CD4-positive, alpha-beta T cell treated with Interleukin-10 for 1 hour (primary cell): ENCODE measurements around the gene MED12L.

ENCODE experiments used
- DNase-seq: peaks from one replicate; pipeline ENCODE4 v3.0.0-alpha.2; 2020

The MED12L gene

DNA sequence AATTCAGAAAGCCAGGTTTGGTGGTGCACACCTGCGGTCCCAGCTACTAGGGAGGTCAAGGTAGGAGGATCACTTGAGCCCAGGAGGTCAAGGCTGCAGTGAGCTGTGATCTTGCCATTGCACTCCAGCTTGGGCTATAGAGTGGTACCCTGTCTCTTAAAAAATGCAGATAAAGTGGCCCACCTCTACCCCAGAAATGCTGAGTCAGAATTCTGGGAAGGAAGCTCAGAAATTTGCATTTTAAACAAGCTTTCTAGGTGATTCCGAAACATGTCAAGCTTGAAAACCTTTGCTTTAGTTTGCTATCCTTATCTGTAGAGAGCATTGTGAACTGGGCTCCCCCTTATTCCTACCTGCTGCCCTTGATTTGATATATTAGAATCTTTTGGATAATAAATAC is 7.7 kb downstream of the MED12L start:
- no peak for DNase-seq

DNA sequence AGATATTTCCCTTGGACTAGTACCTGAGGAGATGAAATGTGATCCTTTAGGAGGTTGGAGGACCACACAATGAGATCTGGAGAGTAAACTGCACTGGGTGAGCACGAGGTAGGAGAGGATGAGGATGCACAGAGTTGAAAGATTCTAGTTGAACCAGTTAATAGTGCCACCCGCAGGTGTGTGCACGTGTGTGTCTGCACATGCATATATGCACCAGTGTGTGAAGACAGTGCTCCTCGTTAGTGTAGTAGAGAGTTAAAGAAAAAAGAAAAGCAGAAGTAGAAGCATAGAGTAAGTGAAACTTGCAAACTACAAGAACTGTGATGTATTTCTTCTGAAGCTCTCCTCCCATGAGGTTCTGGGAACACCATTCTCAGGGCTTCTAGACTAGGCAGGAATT is 8.4 kb downstream of the MED12L start:
- no peak for DNase-seq

DNA sequence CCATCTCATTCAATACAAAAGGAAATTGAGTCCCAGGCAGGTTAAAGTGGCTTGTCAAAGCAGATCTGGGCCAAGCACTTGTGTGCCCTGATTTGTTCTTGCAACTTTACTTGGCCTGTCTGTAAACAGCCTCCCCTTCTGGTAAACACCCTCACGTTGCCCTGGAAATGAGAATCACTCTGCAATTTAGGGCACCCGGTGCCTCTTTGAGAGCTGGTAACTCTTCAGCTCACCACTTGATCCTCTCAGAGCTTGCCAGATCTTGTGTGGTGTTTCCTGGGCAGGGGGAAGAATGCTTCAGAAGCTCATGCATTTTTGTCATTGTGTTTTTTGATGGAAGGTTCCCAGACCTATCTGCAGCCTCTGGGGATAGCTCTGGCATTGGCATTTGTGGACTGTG is 11.3 kb downstream of the MED12L start:
- no peak for DNase-seq

DNA sequence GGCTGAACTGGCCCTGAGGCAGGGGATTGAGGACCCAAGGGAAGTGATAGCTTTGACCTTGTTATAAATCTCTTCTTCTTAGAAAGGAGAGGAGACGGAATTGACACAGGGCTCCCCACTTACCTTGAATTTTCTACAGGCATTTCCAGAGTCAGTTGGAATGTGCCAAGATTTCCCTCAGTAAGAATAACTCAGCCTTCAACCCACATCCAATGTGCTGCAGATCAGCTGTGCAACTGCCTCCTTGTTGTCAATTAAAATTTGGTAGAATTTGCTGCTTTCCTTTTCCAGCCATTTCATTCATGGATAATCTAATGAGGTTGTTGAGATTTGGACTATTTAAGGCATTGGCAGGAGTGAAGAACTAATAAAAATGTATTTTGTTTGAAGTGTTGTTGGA is 14.6 kb downstream of the MED12L start:
- DNase-seq: no peak

DNA sequence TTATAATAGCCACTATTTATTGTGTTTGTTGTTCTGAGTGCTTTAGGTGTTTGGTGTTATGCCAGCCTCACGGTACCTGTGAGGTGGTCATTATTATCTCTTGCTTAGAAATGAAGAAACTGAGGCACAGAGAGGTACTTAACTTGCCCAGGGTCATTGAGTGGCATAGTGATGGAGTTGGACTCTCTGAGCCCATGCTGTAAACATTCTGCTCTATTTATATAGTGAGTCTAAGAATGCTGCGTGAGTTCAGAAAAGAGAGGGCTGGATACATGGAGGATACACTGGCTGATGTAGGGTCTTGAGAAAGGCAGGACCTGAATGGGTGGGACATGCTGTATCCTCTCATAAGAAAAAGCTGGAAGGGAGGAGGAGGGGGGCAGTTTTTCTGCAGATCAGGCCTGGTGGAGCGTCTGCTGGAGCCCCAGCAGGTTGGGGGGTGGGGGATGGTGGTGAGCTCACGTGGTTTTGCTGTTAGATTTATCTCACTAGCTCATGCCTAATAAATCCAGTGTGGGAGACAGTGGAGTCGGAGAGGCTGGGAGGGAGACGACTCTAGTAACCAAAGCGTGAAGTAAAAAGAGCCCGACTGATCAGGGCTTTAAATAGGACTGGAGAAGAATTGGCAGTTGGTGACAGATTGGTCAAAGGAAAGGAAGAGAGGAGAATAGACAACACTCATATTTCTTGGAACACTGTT is 16.0 kb downstream of the MED12L start:
- DNase-seq: no peak

DNA sequence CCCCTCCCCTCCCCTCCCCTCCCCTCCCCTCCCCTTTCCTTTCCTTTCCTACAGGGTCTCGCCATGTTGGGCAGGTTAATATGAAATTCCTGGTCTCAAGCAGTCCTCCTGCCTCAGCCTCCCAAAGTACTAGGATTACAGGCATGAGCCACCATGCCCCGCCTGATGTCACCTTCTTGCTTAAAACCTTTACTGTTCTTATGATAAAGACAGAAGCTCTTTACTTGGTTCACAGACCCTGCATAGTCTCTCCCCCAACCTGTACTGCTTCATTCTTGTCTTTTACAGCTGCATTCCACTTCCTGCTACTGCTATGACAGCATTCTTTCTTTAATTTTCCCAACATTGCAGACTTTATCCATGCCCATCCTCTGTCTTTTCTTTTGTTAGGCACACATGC is 20.8 kb downstream of the MED12L start:
- no peak for DNase-seq

DNA sequence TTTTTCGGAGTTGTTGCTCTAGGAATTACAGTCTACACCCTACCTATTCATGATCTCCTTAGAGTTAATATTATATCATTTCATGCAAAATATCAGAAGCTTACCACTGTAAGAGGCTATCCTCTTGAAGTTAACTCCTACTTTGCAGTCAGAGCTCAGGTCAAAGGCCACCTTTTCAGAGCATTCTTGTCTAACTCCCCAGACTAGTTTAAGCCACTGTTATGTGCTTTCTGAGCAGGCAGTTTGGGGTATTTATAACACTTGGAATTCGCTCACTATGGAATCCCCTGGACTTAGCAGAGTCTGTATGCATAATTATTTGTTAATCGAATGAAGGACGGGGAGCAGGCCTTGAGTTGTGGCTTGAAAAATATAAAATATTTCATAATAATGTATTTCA is 21.7 kb downstream of the MED12L start:
- no peak for DNase-seq

DNA sequence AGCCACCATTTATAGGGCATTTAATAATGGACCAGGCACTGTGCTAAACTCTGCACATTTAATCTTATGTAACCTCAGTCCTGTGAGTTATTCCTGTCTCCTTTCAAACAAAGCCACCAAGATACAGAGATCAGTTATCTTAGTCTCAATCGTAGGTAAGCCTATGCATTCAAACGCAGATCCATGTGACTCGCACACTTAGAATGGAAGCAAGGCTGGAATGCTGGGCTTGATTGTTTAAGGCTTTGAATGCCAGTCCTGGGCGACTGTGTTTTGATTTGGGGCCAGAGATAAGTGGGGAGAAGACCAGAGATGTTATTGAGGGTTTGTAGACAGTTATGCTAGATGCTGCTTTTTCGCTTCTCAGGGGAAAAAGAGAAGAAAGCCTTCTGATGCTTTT is 22.2 kb downstream of the MED12L start:
- DNase-seq: no peak

DNA sequence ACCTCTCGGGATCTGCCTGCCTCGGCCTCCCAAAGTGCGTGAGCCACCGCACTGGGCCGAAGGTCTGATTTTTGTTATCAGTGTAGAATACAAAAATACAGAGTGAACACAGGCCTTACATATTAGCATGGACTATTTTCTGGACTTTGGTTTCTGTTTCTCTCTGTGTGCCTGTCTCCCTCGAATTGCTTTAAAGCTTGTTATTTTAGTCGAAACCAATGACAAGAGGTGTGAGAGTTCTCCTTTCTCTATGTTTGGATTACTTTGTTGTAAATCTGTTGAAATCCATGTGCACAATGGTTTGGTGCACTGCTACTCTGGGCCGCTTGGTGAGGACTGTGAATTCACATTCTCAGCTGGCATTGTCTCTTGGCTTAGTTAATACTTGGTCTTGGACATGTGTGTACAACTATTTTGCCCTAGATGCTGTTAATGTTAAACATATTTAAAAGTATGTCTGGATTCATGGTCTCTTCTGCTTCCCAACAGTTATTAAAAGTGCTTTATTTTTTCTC is 23.9 kb downstream of the MED12L start:
- DNase-seq: no peak

DNA sequence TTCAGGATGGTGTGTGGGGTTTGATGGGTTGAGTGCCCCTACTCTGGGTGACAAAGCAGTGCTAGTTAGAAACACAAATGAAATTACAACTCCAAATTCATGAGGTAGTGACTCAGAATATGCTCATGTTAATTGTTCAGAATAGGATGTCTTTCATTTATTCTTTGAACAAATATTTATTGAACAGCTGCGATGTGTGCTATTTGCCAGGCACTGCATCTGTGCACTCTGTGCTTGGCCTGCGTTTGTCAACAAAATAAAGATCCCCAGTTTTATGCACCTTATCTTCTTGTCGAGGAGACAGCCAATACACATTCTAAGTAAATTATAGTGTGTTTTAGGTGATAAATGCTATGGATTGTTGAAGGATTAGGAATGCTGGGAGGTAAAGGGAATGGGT is 27.3 kb downstream of the MED12L start:
- no peak for DNase-seq

DNA sequence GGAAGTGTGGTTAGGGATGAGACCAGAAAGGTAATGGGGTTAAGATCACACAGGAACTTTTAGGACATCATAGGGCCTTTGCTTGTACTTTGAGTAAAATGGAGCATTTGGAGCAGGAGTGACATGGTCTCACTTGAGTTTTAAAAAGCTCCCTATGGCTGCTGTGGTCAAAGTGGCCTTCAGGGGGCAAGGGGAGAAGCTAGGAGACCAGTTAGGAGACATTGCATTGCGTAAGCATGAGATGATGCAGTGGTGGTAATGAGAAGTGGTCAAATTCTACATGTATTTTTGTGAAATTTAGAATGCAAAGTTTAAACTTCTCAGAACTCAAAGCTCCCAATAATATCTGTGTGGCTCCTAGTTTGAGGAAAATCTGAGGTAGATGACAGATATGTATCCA is 27.9 kb downstream of the MED12L start:
- no peak for DNase-seq

DNA sequence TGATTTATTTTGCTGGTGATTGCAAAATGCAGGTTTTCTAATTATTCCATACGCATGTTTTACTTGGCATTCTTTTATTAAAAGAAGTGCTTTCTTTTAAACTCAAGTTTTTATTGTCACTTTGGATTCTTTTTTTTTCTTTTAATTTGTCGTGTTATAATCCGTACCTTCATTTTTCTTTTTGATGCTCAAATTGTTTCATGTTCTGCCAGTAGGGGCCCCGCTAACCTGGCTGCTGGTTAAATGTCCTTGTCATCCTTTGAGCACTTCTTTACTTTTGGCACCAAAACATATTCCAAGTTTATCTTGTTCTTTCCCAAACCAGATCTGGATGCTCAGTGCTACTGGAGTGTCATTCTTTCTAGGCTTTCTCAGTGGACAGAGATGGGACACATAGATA is 31.6 kb downstream of the MED12L start:
- no peak for DNase-seq

DNA sequence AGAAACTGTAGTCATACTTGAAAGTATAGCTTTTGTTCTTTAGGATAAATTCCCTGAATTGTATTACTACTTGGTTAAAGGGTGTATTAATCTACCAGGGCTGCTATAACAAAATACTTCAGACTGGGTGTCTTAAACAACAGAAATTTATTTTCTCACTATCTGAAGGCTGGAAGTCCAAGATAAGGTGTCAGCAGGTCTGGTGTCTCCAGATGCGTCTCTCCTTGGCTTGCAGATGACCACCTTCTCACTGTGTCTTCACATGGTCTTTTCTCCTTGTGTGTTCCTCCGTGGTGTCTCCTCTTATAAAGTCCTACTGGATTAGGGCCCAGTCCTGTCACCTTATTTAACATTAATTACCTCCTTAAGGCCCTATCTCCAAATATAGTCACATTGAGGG is 33.7 kb downstream of the MED12L start:
- no peak for DNase-seq

DNA sequence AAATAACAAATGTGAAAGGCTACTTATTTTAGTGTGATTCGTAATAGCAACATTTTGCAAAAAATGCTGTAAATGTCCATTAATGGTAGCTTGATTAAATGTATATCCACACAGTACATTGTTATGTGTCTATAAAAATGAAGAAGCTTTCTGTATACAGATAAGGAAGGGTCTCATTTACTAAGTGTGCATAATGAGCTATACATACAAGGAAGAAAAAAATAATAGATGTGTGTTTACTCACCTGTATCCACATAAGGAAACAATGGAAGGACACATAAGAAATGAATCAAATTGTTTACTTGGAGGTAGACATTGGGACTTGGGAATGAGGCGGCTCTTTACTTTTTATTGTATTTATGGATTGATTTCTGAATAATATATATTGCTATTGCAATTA is 34.9 kb downstream of the MED12L start:
- DNase-seq: no peak

DNA sequence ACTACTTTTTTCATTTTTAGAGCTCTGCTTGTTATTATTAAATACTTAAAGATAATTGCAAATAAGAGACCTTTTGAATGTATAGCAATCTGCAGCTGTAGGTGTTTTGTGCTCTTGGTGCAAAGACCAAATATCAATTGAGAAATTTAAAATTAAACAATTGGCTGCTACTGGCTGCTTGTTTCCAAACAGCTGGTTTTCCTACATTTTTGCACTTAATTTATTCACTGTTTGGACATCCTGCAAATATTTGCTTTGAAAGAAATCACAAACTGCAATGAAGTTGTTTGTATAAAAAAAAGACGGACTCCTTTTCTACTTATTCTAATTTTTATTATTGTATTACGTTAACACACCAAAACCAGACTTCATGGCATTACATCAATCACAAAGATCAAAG is 35.6 kb downstream of the MED12L start:
- no peak for DNase-seq

DNA sequence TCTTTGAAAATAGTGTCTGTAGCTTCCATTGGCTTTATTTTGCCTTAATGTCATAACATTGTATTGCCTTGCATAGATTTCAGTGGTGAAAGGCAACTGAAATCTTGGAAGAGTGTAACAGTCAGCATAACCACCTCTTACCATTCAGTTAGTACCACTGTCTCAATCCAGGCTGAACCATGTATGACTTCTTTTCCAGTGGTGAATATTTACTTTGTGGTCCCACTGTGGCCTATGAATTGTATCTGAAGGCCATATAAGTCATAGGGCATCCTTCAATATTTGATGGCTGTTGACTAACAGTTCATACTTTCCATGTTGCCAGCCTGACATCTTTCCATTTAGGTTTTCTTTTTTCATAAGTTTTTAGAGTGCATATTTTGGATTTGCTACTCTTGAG is 38.4 kb downstream of the MED12L start:
- no peak for DNase-seq

DNA sequence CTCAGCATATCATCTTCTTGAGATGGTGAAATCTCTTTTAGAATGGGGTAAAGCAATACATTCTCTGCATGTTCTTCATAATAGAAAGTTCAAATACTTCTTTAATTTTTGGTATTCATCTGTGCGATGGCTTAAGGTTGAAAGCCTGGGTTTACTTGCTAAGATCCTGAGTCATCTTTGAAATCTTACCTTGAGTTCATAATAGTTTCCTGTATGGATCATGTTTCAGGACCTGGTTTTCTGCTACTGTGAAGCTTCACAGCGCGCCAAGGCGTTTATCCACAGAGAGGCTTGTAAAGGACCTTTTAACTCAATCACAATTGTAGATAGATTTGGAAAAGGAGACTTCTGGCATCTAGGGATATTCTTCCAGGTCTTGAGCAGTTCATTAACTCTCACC is 39.0 kb downstream of the MED12L start:
- DNase-seq: no peak

DNA sequence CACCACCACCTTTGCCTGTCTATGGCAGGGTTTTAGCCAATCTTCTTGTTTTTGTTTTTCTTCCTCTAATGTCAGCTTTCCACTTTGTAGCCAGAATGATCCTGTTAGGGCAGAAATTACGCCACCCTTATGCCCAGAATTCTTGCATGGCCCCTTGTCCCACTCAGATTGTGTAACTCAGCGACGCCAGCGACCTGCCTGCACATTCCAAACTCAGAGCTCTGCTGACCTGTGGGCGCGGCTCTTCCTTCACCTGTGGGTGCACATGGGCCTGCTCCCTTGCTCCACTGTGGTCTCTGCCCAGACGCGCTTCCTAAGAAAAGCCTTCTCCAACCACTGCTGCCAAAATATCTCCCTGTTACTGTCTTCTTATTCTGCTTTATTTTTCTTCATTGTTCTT is 45.0 kb downstream of the MED12L start:
- DNase-seq: no peak

DNA sequence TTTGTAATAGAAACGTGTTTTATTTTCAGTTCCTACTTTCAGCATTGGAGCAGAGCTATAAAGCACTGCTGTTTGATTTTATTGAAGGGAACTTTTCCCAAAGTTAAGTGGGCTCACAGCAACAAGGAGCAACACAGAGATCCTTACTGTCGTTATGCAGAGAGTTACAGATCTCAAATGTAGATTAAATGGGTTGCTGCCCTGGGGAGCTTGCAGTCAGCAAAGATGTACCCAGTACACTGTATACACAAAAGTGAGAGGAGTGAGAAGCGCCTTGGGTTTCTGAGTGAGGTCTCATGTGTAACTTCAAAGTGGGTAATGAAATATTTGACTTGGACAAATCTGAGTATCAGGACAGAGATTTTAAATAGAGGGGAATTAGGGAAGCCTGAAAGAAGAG is 47.7 kb downstream of the MED12L start:
- no peak for DNase-seq

DNA sequence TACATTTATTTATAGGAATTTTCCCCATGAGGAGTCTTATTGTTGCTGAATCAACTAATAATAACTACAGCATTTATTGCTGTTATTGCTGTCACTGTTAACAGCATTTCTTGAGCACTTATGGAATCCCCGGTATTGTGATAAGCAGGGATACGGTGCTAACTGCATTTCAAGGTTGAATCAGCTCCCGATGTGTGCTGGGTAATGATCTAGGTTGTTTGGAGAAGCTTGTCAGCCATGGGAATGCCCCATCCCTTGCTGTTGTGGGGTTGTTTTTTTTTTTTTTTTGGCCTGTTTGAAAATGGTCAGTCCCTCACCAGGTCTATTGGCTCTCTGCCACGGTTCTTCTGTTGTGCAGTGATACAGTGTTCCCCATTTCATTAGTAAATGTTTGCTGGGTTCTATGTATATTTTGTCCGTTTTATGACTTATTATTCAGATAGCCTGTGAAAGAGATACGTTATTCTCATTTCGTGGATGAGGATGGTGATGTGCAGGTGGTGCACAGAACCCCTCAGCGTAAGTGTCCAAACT is 48.5 kb downstream of the MED12L start:
- DNase-seq: no peak

DNA sequence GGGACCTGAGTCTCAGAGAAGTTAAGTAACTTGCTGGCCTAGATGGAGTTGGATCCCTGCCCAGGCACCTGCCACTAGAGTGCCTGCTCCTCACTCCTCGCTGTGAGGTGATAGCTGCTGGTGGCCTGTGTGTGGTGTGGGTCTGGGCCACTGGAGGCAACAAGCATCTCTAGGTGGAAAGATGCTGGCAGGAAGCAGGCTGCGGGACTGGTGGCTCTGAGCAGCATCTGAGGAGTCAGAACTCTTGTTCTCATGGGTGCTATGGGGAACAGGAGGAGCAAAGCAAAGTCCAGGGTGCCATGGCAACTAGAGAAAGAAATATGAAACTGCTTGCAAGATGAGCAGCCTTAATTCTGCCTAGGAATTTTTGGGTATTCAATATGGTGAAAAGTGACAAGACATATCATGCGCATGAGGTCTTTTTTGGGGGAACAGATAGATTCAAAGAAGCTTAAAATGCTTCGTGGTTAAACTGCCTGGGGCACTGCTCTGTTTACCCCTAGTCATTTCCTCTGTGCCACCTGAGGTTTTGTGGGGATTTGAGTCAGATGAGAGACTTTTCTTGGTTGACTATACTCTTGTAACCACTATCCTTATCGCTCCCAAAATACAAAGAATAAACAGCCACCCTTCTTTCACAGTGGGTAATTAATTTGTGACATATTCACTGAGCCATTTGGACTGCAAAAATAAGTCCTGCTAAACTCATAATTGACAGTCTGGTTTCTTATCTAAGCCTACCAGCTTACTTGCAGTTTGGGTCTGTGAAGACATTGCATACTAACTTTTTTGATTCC is 50.3 kb downstream of the MED12L start:
- peak; percentile 29 for DNase-seq

DNA sequence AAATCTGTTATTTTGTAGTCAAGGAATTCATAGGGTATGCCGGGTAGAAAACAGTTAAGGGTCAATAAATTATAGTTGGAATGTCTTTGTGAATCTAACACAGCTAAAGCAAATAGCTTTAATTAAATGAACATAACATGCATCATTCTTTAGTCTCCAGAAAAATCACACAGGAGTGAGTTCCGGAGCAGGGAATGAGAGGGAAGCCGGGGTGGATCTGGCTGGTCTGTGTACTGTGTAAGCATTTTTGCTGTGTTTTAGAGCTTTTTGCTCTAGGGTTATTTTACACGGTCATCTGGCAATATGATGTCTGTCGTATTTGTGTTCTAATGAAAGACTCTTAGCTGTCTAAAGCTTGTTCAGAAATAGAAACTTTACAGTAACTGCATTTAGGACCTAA is 57.5 kb downstream of the MED12L start:
- no peak for DNase-seq

DNA sequence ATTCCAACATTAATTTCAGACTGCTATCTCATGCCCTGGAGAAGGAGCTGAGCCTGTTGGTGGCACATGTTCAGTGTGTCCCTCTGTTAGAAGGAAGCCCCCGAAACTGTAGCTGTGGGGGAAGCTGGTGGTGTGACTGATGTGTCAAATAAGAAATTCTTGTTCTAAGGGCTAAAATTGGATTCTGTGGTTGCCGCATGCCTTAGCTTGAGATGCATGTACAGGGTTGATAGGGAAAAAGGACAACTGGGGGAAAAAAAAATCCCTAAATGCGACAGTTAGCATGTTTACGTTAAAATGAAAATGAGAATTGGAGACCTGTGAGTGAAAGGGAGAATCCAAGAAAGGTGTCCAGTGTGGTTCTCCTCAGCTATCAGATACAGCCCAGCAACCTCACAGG is 58.6 kb downstream of the MED12L start:
- no peak for DNase-seq

DNA sequence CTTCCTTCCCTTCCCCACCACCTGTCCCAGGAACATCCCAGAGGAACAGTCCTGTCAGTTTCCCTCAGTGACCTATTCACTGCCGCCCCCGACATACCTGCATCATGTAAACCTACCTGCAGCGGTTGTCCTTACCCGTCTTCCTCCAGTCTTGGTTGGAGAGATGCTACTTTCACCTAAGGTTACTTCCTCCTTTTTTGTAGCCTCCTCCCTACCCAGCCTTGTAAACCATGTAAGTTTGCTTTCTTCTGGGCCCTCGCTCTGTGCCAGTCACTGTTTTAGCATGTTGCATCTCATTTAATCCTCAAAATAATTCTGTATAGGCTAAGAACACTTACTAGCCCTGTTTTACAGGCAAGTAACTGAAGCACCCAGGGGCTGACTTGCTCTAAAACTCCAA is 59.3 kb downstream of the MED12L start:
- no peak for DNase-seq

DNA sequence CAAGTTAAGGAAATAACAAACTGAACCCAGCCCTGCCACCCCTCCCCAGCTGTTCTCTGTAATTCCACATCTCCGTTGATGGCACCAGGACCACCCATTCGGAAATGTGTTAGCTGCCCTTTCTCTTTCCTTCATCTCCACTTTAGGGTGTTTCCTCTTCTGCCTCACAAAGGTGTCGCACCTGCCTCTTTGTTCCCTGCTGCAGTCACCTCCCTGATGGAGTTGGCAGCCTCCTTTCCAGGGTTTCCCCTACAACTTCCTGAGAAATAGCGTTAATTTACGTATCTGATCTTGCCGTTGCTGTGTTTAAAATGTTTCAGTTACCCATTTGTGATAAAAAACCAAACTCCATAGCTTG is 60.2 kb downstream of the MED12L start:
- no peak for DNase-seq
